ENCODE measurements around the gene LECT2.

DNA sequence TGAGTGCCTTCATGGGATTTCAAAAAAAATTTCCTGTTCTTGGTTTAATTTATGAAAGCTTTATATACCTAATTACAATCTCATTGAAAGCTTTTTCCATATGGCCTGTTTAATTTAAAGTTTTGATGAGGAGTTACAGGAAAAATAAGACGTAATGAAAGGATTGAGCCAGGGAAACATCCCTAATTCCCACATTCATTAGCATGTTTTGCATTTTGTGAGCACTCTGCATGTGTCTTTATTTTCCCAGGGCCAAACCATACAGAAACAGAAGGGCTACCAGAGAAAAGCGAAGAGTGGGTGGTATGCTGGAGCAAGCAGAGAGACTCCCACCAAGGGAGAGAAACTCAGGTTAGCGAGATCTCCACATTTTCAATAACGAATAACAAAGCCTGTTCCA, 20.3 kb upstream of the LECT2 start:
- TF ChIP-seq EZH2 (IDR thresholded peaks at IDR 0.05; ENCODE audit: low read length, unreplicated experiment), result no peak
- no peak for TF ChIP-seq EZH2phosphoT487 (IDR thresholded peaks at IDR 0.05; ENCODE audit: borderline replicate concordance, low read length)

All from PC-3 (cell line).